IgD-negative memory B cell (primary cell): ENCODE data around the gene PHKA1. TPM values are rescaled to one million over a fixed set of nuclear protein-coding genes. Genes with fewer than 3 reads are reported as not detected.
"Not testable (repeated sequence)": the region's sequence is repeated elsewhere in the genome, so short reads cannot be mapped to it uniquely, and the experiment has no call there.

ENCODE experiments used
- H3K27ac Mint-ChIP-seq, 3 donors: one replicate each; pipeline ENCODE4 v1.8.0; 2020 to 2022; ENCODE audit warnings: mild to moderate bottlenecking in 3 of 3, mixed read lengths in 3 of 3, moderate library complexity in 1 of 3
- H3K27me3 Mint-ChIP-seq: one replicate; pipeline ENCODE4 v1.8.0; 2021; ENCODE audit warnings: mixed read lengths
- H3K36me3 Mint-ChIP-seq: one replicate; pipeline ENCODE4 v1.8.0; 2020; ENCODE audit warnings: mild to moderate bottlenecking, mixed read lengths
- H3K4me1 Mint-ChIP-seq, 3 donors: one replicate each; pipeline ENCODE4 v1.8.0; 2020 to 2022; ENCODE audit warnings: mixed read lengths in 3 of 3, mild to moderate bottlenecking in 1 of 3
- H3K4me3 Mint-ChIP-seq, 4 donors: one replicate each; pipeline ENCODE4 v1.8.0; 2020 to 2022; ENCODE audit warnings: mild to moderate bottlenecking in 4 of 4, mixed read lengths in 4 of 4, moderate library complexity in 3 of 4
- H3K9me3 Mint-ChIP-seq, 3 donors: one replicate each; pipeline ENCODE4 v1.8.0; 2020 to 2021; ENCODE audit warnings: mixed read lengths in 3 of 3, mild to moderate bottlenecking in 1 of 3
- polyA plus RNA-seq: library from polyadenylated mRNA; unstranded; fragments of 300-500 nt; fragmentation: Illumina TruSeq; gene quantifications from one replicate; pipeline ENCODE4 v1.2.3, GENCODE V29; 2021

The PHKA1 gene
- polyA plus RNA-seq, result not detected

- H3K36me3 Mint-ChIP-seq, H3K4me1 Mint-ChIP-seq, H3K9me3 Mint-ChIP-seq, H3K27ac Mint-ChIP-seq, H3K27me3 Mint-ChIP-seq: not testable (repeated sequence)
- H3K4me3 Mint-ChIP-seq, result peak within 1 kb of the TSS in 3 of 4 donors; percentile 54 to 82 (median 62)
Measured at GRCh38 chrX:72713599-72714477, at the start of gene PHKA1. Gene PHKA1, minus strand, starts transcription at chrX:72714306. Its CDS starts 426 bp downstream, at chrX:72713880.

- H3K27ac Mint-ChIP-seq, H3K27me3 Mint-ChIP-seq, H3K4me3 Mint-ChIP-seq, H3K9me3 Mint-ChIP-seq, H3K4me1 Mint-ChIP-seq, H3K36me3 Mint-ChIP-seq: not testable (repeated sequence)
Measured at GRCh38 chrX:72760454-72760853, 46.3 kb upstream of the PHKA1 start.

GRCh38 chrX:72748545-72748944 is 34.4 kb upstream of the PHKA1 start:
- H3K4me3 Mint-ChIP-seq, H3K27ac Mint-ChIP-seq, H3K36me3 Mint-ChIP-seq, H3K4me1 Mint-ChIP-seq, H3K27me3 Mint-ChIP-seq, H3K9me3 Mint-ChIP-seq: not testable (repeated sequence)

GRCh38 chrX:72745546-72745945 is 31.4 kb upstream of the PHKA1 start:
- H3K27me3 Mint-ChIP-seq, H3K4me3 Mint-ChIP-seq, H3K27ac Mint-ChIP-seq, H3K9me3 Mint-ChIP-seq, H3K36me3 Mint-ChIP-seq, H3K4me1 Mint-ChIP-seq: not testable (repeated sequence)

DNA sequence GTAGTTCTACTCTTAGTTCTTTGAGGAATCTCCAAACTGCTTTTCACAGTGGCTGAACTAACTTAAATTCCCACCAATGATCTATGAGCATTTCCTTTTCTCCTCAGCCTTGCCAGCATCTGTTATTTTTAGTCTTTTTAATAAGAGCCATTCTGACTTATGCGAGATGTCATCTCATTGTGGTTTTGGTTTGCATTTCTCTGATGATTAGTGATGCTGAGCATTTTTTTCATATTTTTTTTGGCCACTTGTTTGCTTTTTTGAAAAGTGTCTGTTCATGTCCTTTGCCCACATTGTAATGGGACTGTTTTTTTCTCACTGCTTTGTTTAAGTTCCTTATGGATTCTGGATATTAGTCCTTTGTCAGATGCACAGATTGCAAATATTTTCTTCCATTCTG is 21.5 kb upstream of the PHKA1 start:
- no peaks in the 10 kb centered on the region for H3K4me1 Mint-ChIP-seq
- H3K9me3 Mint-ChIP-seq, result peaks cover 0 to 5% (median 0%) of the 10 kb centered on the region in 3 donors
- peaks cover 9% of the 10 kb centered on the region for H3K27me3 Mint-ChIP-seq
- H3K36me3 Mint-ChIP-seq, result no peaks in the 10 kb centered on the region
- no peak overlapping the region for H3K27ac Mint-ChIP-seq
- H3K4me3 Mint-ChIP-seq, result no peak overlapping the region

DNA sequence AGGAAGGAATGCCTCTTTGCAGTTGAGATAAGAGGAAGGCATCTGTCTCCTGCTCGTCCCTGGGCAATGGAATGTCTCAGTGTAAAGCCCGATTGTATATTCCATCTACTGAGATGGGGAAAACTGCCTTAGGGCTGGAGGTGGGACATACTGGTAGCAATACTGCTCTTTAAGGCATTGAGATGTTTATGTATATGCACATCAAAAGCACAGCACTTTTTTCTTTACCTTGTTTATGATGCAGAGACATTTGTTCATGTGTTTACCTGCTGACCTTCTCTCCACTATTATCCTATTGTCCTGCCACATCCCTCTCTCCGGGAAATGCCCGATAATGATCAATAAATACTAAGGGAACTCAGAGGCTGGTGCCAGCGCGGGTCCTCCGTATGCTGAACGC is 19.5 kb upstream of the PHKA1 start:
- not testable (repeated sequence) for H3K9me3 Mint-ChIP-seq, H3K36me3 Mint-ChIP-seq, H3K27me3 Mint-ChIP-seq, H3K27ac Mint-ChIP-seq, H3K4me3 Mint-ChIP-seq, H3K4me1 Mint-ChIP-seq

- Mint-ChIP-seq H3K36me3 (no peaks in the 10 kb centered on the region), H3K9me3 (no peaks in the 10 kb centered on the region), H3K27me3 (peaks cover 2% of the 10 kb centered on the region), H3K4me1 (no peaks in the 10 kb centered on the region), H3K27ac (no peak overlapping the region), H3K4me3 (no peak overlapping the region)
Measured at GRCh38 chrX:72727846-72728245, 13.7 kb upstream of the PHKA1 start.

DNA sequence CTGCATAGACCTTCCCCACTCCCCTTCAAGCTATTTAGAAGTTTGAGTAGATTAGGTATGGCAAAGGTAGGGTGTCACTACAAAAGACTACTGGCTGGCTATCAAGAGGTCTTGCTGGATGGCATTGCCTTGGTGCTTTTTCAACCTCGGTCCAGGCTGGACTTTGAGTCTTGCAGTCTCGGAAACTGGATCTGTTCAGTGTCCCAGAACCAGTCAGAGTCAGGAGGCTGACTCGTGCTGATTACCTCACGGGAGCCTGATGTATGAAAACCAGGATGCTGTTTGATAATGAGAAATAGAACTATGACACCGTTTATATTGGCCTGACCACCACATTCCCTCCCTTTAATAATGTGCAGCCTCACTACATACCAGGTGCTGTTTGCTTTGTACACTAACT is 2.7 kb upstream of the PHKA1 start:
- H3K27me3 Mint-ChIP-seq, result peaks cover 4% of the 10 kb centered on the region
- no peak overlapping the region for H3K27ac Mint-ChIP-seq
- H3K4me1 Mint-ChIP-seq, result peaks cover 0 to 1% (median 0%) of the 10 kb centered on the region in 3 donors
- no peaks in the 10 kb centered on the region for H3K9me3 Mint-ChIP-seq
- H3K36me3 Mint-ChIP-seq, result no peaks in the 10 kb centered on the region
- no peak overlapping the region for H3K4me3 Mint-ChIP-seq

- no peaks in the 10 kb centered on the region for H3K36me3 Mint-ChIP-seq
- H3K27ac Mint-ChIP-seq, result no peak overlapping the region
- peaks cover 0 to 1% (median 0%) of the 10 kb centered on the region in 3 donors for H3K4me1 Mint-ChIP-seq
- peaks cover 4% of the 10 kb centered on the region for H3K27me3 Mint-ChIP-seq
- H3K4me3 Mint-ChIP-seq, result no peak overlapping the region
- no peaks in the 10 kb centered on the region for H3K9me3 Mint-ChIP-seq
Measured at GRCh38 chrX:72715546-72715945, 1.4 kb upstream of the PHKA1 start.

DNA sequence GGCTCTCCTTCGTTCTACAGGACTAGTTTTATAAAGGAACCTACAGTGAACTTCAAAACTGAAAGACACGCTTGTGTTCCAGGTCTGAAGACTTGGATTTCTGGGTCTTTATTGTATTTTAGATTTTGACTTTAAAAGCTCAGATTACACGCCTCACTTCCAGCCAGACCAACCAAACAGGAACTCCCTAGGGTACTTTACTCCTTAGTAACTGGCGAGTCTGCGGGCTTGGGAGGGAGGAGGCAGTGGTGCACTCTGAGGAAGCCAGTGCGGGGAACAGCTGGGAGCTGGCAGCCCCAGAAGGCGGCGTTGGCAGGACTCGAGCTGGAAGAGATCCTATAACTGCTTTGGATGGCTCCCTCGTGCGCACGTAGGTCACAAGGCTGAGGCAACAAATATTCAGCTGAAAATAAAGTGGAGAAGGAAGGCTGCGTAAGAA is 391 bp upstream of the PHKA1 start:
- no peaks in the 10 kb centered on the region for H3K9me3 Mint-ChIP-seq
- H3K4me1 Mint-ChIP-seq, result peaks cover 0 to 1% (median 0%) of the 10 kb centered on the region in 3 donors
- peak overlapping the region in 2 of 4 donors; percentile 58 to 82 for H3K4me3 Mint-ChIP-seq
- H3K36me3 Mint-ChIP-seq, result no peaks in the 10 kb centered on the region
- peaks cover 4% of the 10 kb centered on the region for H3K27me3 Mint-ChIP-seq
- H3K27ac Mint-ChIP-seq, result no peak overlapping the region

DNA sequence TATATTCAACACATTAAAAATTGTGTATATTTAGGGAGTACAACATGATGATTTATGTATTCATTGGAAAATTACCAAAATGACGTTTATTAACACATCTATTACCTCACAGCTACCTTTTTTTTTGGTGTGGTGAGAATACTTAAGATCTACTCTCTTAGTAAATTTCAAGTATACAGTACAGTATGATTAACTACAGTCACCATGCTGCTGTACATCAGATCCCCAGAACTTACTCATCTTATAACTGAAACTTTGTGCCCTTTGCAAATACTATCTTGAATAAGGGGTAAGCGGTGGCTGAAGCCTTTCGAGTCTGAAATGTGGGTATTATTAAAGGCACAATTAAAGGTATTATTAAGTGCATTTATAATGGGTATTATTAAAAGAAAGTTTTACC is 976 bp downstream of the PHKA1 start:
- no peak overlapping the region for H3K27ac Mint-ChIP-seq

DNA sequence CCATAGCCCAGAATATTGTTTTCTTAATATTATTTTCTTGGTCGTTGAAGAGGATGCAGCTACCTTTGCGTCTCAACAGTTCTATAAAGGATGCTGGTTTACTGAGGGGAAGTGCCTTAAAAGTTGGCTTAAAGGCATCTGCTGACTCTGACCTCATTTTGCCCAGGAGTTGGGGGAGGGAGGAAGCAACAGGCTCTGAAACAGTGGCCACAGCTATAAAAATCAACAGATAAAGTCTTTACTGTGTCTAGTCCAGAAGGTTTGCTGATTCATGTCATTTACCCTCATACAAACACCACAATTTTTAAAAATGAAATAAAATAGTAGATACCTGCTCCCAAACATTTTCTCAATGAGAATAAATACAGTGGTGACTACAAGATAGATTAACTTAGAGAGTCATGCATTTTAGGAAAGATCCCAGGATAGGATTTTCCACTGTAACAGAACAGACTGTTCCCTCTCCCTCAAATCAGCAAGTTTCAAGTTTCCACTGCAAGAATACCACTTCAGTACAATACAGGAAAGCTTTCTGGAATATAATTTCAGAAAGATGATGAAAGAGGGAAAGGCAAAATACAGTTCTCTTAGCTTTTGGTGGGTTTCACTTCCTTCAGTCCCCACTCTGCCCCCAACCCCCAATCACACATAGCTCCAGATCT is 1.9 kb downstream of the PHKA1 start:
- Mint-ChIP-seq H3K4me3 (no peak overlapping the region), H3K36me3 (peaks cover 1% of the 10 kb centered on the region), H3K27ac (no peak overlapping the region), H3K9me3 (no peaks in the 10 kb centered on the region), H3K4me1 (peaks cover 0 to 1% (median 0%) of the 10 kb centered on the region in 3 donors), H3K27me3 (peaks cover 4% of the 10 kb centered on the region)

More for the DNA sequence above, 976 bp downstream of the PHKA1 start:
- no peaks in the 10 kb centered on the region for H3K9me3 Mint-ChIP-seq
- peaks cover 4% of the 10 kb centered on the region for H3K27me3 Mint-ChIP-seq
- H3K4me1 Mint-ChIP-seq, result peaks cover 0 to 1% (median 0%) of the 10 kb centered on the region in 3 donors
- H3K36me3 Mint-ChIP-seq, result peaks cover 1% of the 10 kb centered on the region
- peak overlapping the region in 2 of 4 donors; percentile 54 to 62 for H3K4me3 Mint-ChIP-seq

DNA sequence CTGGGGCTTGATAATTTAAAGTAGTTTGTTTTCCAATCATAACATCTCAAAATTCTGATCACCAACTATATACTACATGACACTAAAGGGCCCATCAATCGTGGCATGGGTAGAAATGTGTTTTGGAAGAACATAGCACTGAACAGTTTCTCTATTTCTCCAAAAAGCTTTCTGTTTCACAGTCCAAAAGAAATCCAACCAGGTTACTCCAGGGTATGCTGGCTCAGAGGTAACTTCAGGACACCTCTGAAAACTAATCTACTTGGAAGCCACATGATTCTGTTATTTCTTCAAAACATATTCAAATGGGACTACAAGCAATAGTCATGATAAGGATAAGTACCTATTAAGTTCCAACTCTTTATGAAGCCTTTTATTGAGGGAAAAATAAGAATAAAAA is 8.3 kb downstream of the PHKA1 start:
- no peaks in the 10 kb centered on the region for H3K4me1 Mint-ChIP-seq
- H3K27ac Mint-ChIP-seq, result no peak overlapping the region
- H3K27me3 Mint-ChIP-seq, result no peaks in the 10 kb centered on the region
- H3K36me3 Mint-ChIP-seq, result peaks cover 1% of the 10 kb centered on the region
- H3K9me3 Mint-ChIP-seq, result no peaks in the 10 kb centered on the region
- H3K4me3 Mint-ChIP-seq, result no peak overlapping the region

GRCh38 chrX:72705111-72705510 is 9.0 kb downstream of the PHKA1 start:
- H3K36me3 Mint-ChIP-seq, result peaks cover 1% of the 10 kb centered on the region
- no peaks in the 10 kb centered on the region for H3K27me3 Mint-ChIP-seq
- no peak overlapping the region for H3K27ac Mint-ChIP-seq
- H3K4me1 Mint-ChIP-seq, result no peaks in the 10 kb centered on the region
- no peak overlapping the region for H3K4me3 Mint-ChIP-seq
- H3K9me3 Mint-ChIP-seq, result no peaks in the 10 kb centered on the region

DNA sequence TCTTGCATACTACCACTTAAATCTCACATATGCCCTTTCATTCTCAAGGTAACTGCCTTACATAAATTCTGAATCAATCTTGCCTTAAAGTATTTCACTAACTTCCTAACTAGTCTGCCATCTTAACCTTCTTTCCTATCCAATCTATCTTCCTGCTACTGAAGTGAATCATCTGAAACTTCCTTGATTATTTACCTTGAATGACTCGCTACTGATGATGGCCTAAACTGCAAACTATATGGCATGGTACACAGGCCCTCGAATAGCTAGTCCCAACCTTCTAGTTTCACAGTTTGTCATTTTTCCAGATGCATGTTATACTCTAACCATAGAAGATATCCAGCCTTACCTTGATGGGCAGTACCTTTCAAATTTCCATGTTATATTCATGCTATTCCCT is 19.9 kb downstream of the PHKA1 start:
- Mint-ChIP-seq H3K36me3 (no peaks in the 10 kb centered on the region), H3K4me1 (no peaks in the 10 kb centered on the region), H3K4me3 (no peak overlapping the region)

GRCh38 chrX:72693477-72693876 is 20.6 kb downstream of the PHKA1 start:
- H3K4me1 Mint-ChIP-seq, result no peaks in the 10 kb centered on the region
- H3K9me3 Mint-ChIP-seq, result no peaks in the 10 kb centered on the region
- no peaks in the 10 kb centered on the region for H3K27me3 Mint-ChIP-seq
- no peak overlapping the region for H3K27ac Mint-ChIP-seq
- no peaks in the 10 kb centered on the region for H3K36me3 Mint-ChIP-seq
- no peak overlapping the region for H3K4me3 Mint-ChIP-seq

More for the DNA sequence above, 19.9 kb downstream of the PHKA1 start:
- Mint-ChIP-seq H3K27me3 (no peaks in the 10 kb centered on the region), H3K27ac (no peak overlapping the region), H3K9me3 (no peaks in the 10 kb centered on the region)
